ENCODE results near the gene EWSR1. TPM values are rescaled to one million over a fixed set of nuclear protein-coding genes. Genes with fewer than 3 reads are reported as not detected.

The EWSR1 gene
- total and polyA plus RNA-seq, 2 experiments from 2014 or later: 391 to 427 TPM

GRCh38 chr22:29251981-29252911 lies 15.8 kb upstream of the EWSR1 start:
- Mint-ChIP-seq H3K36me3 (ENCODE audit: low read depth) (no peaks in the 10 kb centered on the region; the same call in 2 of the 3 replicates), H3K4me3 (no peak overlapping the region), H3K27me3 (ENCODE audit: insufficient read depth, low read depth, poor library complexity) (peaks cover 8% of the 10 kb centered on the region), H3K9me3 (no peaks in the 10 kb centered on the region; the same call in 2 of the 3 replicates), H3K4me1 (no peaks in the 10 kb centered on the region; the same call in 2 of the 3 replicates), H3K27ac (no peak overlapping the region)
- Histone ChIP-seq H3K36me3 (ENCODE audit: insufficient read depth) (no peaks in the 10 kb centered on the region), H3K79me2 (replicated peaks; ENCODE audit: insufficient read depth) (no peaks in the 10 kb centered on the region), H3K4me2 (no peak overlapping the region), H3F3A (replicated peaks; ENCODE audit: low read depth) (no peaks in the 10 kb centered on the region), H3K27me3 (ENCODE audit: insufficient read depth) (no peaks in the 10 kb centered on the region), H3K27ac (ENCODE audit: low read depth) (no peak overlapping the region), H2AFZ (no peak overlapping the region), H3K4me1 (ENCODE audit: insufficient read depth) (no peaks in the 10 kb centered on the region; the same call in 1 of the 2 replicates), H3K4me3 (no peak overlapping the region), H4K20me1 (replicated peaks; ENCODE audit: insufficient read depth) (no peaks in the 10 kb centered on the region), H3K9me2 (ENCODE audit: insufficient read depth) (no peaks in the 10 kb centered on the region)
- DNase-seq (ENCODE audit: low spot score) (no peak), ATAC-seq (no peak)
- TF ChIP-seq EZH2 (IDR thresholded peaks at IDR 0.05; ENCODE audit: low read depth, unreplicated experiment): no peak
- no peak for TF ChIP-seq NANOG (IDR thresholded peaks at IDR 0.05; ENCODE audit: borderline replicate concordance)
- no peak for TF ChIP-seq ZNF114 (CRISPR knock-in tag; IDR thresholded peaks at IDR 0.05)
- TF ChIP-seq JUNB (IDR thresholded peaks at IDR 0.05; ENCODE audit: unreplicated experiment): no peak
- no peak for TF ChIP-seq CTCF (conservative IDR thresholded peaks at IDR 0.05; ENCODE audit: low read depth in 2 of 2)
- TF ChIP-seq CREB1 (CRISPR knock-in tag; IDR thresholded peaks at IDR 0.05; ENCODE audit: low read depth): no peak
- TF ChIP-seq ZNF331 (CRISPR knock-in tag; IDR thresholded peaks at IDR 0.05; ENCODE audit: low read depth): no peak
- no peak for TF ChIP-seq ETS1 (IDR thresholded peaks at IDR 0.05)
- TF ChIP-seq STAT1 (IDR thresholded peaks at IDR 0.05; ENCODE audit: unreplicated experiment): no peak
- no peak for TF ChIP-seq ZNF462 (CRISPR knock-in tag; IDR thresholded peaks at IDR 0.05)
- TF ChIP-seq EZH2phosphoT487 (IDR thresholded peaks at IDR 0.05; ENCODE audit: unreplicated experiment): no peak
- TF ChIP-seq REST (IDR thresholded peaks at IDR 0.05; ENCODE audit: unreplicated experiment): no peak
- TF ChIP-seq POLR2AphosphoS5 (IDR thresholded peaks at IDR 0.05; ENCODE audit: low read depth): no peak

All from GM23338 (cell line).